NB4 (cell line): ENCODE data around the gene ARHGAP30.

Source experiments
- CTCF ChIP-seq: IDR thresholded peaks from one replicate; pipeline ENCODE4 v1.5.1; 2012; ENCODE audit warnings: low read depth, low read length
- POLR2A ChIP-seq: IDR thresholded peaks from 2 replicates; pipeline ENCODE4 v1.6.1; 2011; ENCODE audit warnings: mild to moderate bottlenecking; ENCODE audit not compliant: insufficient read length; ENCODE audit errors: extremely low read depth

GRCh38 chr1:161113915-161114314 is 44.2 kb upstream of the ARHGAP30 start:
- TF ChIP-seq POLR2A (no peak), CTCF (no peak)
